NCI-H1436 (cell line): ENCODE measurements around the gene DUSP9.
"Not testable (repeated sequence)": the region's sequence is repeated elsewhere in the genome, so short reads cannot be mapped to it uniquely, and the experiment has no call there.

Source experiments
- DNase-seq: peaks from one replicate; lab custom pipeline; 2025; lab: John Stamatoyannopoulos, UW

Gene DUSP9

DNA sequence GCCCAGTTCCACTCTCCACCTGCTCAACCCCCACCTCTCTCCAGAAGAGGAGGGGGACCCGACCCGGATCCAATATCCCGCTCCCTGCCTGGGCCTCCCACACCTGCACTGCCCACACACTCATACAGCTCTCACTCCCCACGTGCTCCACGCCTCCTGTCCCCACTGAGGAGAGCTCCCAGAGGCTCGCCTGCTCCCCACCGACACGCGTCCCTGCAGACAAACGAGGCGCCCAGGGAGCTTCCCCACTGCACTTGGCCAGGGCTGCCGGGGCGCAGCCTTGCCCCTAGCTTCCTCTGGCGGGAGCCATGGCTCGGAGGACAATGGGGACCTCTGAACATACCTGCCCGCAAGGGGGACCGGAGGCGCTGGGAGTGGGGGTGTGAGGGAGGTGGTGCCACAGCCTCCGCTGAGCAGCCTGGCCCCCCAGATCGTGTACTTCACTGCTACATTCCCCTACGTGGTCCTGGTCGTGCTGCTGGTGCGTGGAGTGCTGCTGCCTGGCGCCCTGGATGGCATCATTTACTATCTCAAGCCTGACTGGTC, 45.7 kb downstream of the DUSP9 start:
- no peak for DNase-seq

DNA sequence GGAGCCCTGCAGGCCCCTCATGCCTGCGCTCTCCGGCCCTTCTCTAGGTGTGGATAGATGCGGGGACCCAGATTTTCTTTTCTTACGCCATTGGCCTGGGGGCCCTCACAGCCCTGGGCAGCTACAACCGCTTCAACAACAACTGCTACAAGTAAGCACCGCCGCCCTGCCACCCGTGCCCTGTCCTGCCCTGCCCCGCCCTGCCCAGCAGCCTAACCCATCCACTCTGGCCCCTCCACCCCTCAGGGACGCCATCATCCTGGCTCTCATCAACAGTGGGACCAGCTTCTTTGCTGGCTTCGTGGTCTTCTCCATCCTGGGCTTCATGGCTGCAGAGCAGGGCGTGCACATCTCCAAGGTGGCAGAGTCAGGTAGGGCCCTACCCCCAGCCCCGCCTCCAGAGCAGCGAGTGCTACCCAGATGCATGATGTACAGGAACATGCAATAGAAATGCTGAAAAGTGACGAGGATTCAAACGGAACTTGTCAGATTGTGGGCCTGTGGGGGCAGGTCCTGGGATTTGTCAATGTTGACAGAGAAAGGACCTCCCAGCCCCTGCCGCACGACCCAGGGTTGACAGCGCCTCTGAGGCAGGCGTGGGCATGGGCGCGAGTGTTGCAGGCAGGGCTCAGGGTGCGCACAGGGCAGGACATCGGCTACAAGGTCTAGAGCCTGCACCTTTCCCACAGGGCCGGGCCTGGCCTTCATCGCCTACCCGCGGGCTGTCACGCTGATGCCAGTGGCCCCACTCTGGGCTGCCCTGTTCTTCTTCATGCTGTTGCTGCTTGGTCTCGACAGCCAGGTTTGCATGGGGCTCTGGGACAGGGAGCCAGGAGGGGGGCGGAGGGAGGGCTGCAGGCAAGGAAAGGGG, 46.4 kb downstream of the DUSP9 start:
- DNase-seq, result no peak

GRCh38 chrX:153694256-153694655, 47.3 kb downstream of the DUSP9 start:
- DNase-seq, result not testable (repeated sequence)

DNA sequence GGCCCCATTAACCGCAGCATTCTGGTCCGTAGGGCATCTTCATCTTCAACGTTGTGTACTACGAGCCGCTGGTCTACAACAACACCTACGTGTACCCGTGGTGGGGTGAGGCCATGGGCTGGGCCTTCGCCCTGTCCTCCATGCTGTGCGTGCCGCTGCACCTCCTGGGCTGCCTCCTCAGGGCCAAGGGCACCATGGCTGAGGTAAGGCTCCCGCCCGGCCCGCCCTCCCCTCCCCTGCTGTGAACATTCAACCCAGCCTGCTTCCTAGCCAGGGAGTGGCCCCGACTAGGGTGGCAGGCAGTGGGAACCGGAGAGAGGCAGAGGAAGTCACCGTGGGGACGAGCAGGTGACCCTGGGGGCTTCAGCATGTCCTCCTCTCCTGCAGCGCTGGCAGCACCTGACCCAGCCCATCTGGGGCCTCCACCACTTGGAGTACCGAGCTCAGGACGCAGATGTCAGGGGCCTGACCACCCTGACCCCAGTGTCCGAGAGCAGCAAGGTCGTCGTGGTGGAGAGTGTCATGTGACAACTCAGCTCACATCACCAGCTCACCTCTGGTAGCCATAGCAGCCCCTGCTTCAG, 47.8 kb downstream of the DUSP9 start:
- no peak for DNase-seq

GRCh38 chrX:153696100-153696499, 49.1 kb downstream of the DUSP9 start:
- DNase-seq, result no peak

DNA sequence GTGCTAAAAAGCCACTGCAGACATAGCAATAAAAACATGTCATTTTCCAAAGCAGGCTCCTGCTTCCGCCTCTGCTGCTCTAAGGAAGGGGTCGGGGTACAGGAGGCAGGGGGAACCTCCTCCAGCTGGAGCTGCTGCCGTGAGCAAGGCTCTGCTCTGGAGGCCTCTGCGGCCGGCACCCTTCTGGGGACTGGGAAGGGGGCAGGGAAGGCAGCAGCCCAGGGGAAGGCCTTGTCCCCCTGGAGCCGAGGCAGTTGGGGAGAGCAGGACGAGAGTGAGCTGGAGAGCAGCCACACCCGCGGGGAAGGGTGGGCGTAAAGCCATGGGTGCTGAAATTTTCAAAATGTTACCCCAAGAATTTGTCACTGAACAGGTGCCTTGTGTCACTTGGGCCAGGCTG, 49.5 kb downstream of the DUSP9 start:
- not testable (repeated sequence) for DNase-seq

- not testable (repeated sequence) for DNase-seq
These were observed 50.2 kb downstream of the DUSP9 start for GRCh38 chrX:153696986-153697722.

GRCh38 chrX:153697924-153698865, 51.2 kb downstream of the DUSP9 start:
- DNase-seq, result no peak

DNA sequence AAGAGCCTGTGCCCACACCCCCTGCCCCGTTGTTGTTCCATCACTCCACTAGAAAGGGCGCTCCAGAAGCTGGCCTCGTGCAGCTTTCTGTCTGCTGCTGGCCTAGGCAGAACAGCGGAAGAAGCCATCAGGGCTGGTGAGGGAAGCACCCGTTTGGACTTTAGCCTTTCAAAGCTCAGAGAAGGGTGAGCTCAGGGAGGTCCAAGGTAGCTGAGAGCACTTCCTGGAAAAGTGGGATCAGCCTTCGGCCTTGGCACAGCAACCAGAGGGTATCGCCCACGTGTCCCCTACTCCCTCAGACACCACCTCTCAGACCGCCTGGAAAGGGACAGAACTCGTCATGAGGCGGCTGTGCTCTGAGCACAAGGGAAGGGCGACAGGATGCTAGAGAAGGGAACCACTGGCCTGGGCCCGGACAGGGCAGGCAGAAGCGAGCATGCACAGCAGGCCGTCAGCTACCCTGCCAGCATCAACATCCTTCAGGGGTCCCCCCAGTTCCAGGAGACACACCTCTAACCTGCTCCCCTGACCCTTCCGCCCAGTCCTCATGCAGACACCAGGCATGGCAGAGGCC, 52.3 kb downstream of the DUSP9 start:
- not testable (repeated sequence) for DNase-seq

GRCh38 chrX:153699784-153700371, 52.9 kb downstream of the DUSP9 start:
- DNase-seq, result not testable (repeated sequence)

DNA sequence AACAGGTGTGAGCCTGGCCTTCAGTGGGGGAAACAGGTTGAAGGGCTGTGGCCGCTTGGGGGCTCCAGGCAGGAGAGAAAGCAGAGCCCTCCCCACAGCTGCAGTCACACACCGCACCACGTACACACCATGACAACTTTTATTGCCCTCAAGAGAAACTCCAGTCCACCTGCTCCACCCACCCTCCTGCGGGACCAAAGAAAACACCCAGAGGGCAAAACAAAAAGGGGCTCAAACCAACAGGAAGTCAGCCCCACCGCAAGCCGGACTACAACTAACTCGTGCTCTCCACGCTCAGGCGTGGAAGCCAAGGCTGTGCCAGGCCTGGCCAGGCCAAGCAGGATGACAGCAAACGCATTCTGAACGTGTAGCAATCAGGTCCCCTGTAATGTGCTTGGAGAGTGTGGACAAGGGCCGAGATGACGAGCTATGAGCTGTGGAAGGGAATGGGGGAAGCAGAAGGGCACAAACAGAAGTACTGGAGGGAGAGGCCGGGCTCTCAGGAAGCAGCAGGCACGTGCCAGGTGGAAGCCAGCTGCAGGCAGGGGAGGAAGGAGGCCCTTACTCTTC, 53.5 kb downstream of the DUSP9 start:
- DNase-seq, result no peak
